ENCODE results near the gene LRMDA.

Gene LRMDA

GRCh38 chr10:75449382-75450074, 18.1 kb downstream of the LRMDA start:
- no peak for DNase-seq

GRCh38 chr10:75450075-75450445, 18.6 kb downstream of the LRMDA start:
- DNase-seq: no peak

- DNase-seq: no peak
These were observed 19.5 kb downstream of the LRMDA start for GRCh38 chr10:75450644-75451640.

- DNase-seq: no peak
These were observed 20.4 kb downstream of the LRMDA start for GRCh38 chr10:75451831-75452230.

- no peak for DNase-seq
These were observed 21.6 kb downstream of the LRMDA start for GRCh38 chr10:75452997-75453396.

- no peak for DNase-seq
These were observed 24.7 kb downstream of the LRMDA start for GRCh38 chr10:75456122-75456521.

GRCh38 chr10:75460059-75460458, 28.6 kb downstream of the LRMDA start:
- no peak for DNase-seq

GRCh38 chr10:75461672-75462649, 30.5 kb downstream of the LRMDA start:
- no peak for DNase-seq

- no peak for DNase-seq
These were observed 31.4 kb downstream of the LRMDA start for GRCh38 chr10:75462865-75463264.

GRCh38 chr10:75464478-75465449, 33.3 kb downstream of the LRMDA start:
- DNase-seq: no peak

GRCh38 chr10:75465450-75465827, 34.0 kb downstream of the LRMDA start:
- DNase-seq: no peak

- DNase-seq: no peak
These were observed 34.6 kb downstream of the LRMDA start for GRCh38 chr10:75466001-75466400.

- DNase-seq: no peak
These were observed 35.5 kb downstream of the LRMDA start for GRCh38 chr10:75466886-75467285.

GRCh38 chr10:75468612-75469005, 37.2 kb downstream of the LRMDA start:
- DNase-seq: no peak

GRCh38 chr10:75469006-75469616, 37.7 kb downstream of the LRMDA start:
- DNase-seq: no peak

GRCh38 chr10:75470901-75471300, 39.5 kb downstream of the LRMDA start:
- DNase-seq: no peak

- DNase-seq: no peak
These were observed 41.3 kb downstream of the LRMDA start for GRCh38 chr10:75472685-75473084.

GRCh38 chr10:75474106-75474505, 42.7 kb downstream of the LRMDA start:
- DNase-seq: no peak

GRCh38 chr10:75475460-75476182, 44.2 kb downstream of the LRMDA start:
- no peak for DNase-seq

- no peak for DNase-seq
These were observed 45.1 kb downstream of the LRMDA start for GRCh38 chr10:75476569-75476968.

- DNase-seq: no peak
These were observed 45.6 kb downstream of the LRMDA start for GRCh38 chr10:75476985-75477384.

Measured in DMS79 (cell line).